Tibial nerve (tissue), 4 donors: ENCODE results near the gene LYPD5.

ENCODE experiments used
- EP300 ChIP-seq, 2 donors: sonication (generic); formaldehyde crosslinking; IDR thresholded peaks; one replicate each; pipeline ENCODE4 v1.6.1; 2017; ENCODE audit warnings: antibody characterized with exemption in 2 of 2, mild to moderate bottlenecking in 1 of 2
- POLR2A ChIP-seq, 2 donors: fragments of 450-650 bp; IDR thresholded peaks; one replicate each; pipeline ENCODE4 v1.6.1; 2017; ENCODE audit warnings: antibody characterized with exemption in 2 of 2, mild to moderate bottlenecking in 2 of 2, moderate library complexity in 2 of 2
- TF ChIP-seq, protein P1 (sequence below), 5 experiments: fragments of 200-600 bp in 3 of 5; fragments of 450-650 bp in 2 of 5; sonication (generic) in 3 of 5; IDR thresholded peaks; one replicate each; pipeline ENCODE4 v1.5.1; 2016 to 2019; ENCODE audit warnings: antibody characterized with exemption in 5 of 5, mild to moderate bottlenecking in 3 of 5, moderate library complexity in 2 of 5

DNA sequence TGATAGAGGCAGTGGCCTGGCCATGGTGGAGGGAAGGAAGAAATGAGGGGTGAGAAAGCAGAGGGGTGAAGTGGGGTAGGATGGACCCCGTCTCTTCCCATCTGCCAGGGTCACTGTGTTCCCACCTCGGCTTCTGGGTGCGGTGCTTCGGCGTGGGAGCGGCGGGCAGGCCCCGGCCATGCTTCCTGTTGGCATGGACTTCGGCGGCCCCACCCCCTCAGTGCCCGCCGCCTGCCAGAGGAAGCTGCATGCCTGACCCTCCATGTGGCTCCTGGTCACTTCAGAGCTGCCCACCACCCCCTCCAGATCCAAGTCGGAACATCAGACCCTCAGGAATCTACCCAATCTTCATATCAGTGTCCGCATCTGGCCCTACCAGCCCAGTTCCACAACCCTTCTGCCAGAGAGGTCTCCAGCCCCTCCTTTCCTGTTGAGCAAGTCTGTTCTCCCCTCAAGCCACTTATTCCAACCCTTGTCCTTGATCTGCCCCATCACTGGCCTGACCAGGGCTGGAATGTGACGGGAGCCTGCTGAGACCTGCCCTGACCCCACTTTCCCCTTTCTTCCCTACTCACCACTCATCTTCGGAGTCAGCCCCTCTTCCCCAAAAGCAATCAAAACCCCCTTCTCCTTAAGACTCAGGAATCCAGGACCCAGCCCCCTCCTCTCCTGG, 23.0 kb downstream of the LYPD5 start:
- TF ChIP-seq POLR2A (IDR thresholded peaks at IDR 0.05) (no peak), EP300 (IDR thresholded peaks at IDR 0.05) (no peak)
- TF ChIP-seq, protein P1, sequence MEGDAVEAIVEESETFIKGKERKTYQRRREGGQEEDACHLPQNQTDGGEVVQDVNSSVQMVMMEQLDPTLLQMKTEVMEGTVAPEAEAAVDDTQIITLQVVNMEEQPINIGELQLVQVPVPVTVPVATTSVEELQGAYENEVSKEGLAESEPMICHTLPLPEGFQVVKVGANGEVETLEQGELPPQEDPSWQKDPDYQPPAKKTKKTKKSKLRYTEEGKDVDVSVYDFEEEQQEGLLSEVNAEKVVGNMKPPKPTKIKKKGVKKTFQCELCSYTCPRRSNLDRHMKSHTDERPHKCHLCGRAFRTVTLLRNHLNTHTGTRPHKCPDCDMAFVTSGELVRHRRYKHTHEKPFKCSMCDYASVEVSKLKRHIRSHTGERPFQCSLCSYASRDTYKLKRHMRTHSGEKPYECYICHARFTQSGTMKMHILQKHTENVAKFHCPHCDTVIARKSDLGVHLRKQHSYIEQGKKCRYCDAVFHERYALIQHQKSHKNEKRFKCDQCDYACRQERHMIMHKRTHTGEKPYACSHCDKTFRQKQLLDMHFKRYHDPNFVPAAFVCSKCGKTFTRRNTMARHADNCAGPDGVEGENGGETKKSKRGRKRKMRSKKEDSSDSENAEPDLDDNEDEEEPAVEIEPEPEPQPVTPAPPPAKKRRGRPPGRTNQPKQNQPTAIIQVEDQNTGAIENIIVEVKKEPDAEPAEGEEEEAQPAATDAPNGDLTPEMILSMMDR (IDR thresholded peaks at IDR 0.05), result no peak
